ENCODE results near the gene PTPRJ. TPM values are rescaled to one million over a fixed set of nuclear protein-coding genes. Genes with fewer than 3 reads are reported as not detected.
"Not testable (repeated sequence)": the region's sequence is repeated elsewhere in the genome, so short reads cannot be mapped to it uniquely, and the experiment has no call there.

Gene PTPRJ
- total RNA-seq, 2 experiments from 2014 or later: 8.2 to 10.7 TPM

DNA sequence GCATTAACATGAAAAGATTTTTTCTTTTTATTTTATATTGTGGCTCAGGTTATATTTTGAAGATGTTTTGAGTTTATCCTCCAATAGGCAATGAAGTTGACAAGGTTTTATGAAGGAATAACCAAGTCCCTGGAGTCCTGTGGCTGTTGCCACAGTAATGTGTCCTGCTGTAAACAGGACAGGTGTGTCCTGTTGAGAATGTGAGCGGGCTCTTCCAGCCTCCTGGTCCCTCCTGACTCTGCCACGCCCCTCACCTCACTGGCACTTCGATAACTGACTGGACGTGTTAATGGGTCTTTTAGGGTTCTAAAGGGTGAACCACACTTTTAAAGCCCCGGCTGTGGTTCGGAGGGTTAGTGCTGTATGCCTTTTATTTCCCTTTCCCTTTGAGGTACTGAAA, 188.5 kb downstream of the PTPRJ start:
- Mint-ChIP-seq H3K36me3 (ENCODE audit: low read depth) (peaks cover 9% of the 10 kb centered on the region), H3K9me3 (no peaks in the 10 kb centered on the region), H3K27me3 (ENCODE audit: low read depth) (no peaks in the 10 kb centered on the region), H3K4me1 (ENCODE audit: low read depth) (peaks cover 16% of the 10 kb centered on the region), H3K27ac (no peak overlapping the region), H3K4me3 (no peak overlapping the region)
- CTCF ChIA-PET: no interaction called here
- DNase-seq: no peak
- intact Hi-C loops (cut with micrococcal nuclease): no loop called here

DNA sequence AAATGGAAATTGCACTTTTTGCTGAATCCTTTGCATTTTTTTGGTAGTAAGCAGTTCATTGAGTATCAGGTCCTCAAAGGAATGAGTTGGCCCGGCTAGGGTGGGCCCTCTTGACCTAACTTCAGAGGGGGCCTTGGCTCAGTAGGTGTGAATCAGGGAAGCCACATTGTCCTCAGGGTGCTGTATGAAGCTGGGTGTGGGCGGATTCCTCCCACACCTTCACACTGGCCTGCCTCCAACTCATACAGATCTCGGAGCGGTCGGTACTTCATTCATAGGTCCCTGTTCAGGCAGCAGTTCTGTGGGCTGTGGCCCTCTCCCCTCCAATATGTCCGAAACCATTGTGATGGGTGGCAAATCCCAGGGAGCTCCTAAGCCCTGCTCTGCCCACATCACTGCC, 188.9 kb downstream of the PTPRJ start:
- intact Hi-C loops (cut with micrococcal nuclease): no loop called here
- H3K36me3 Mint-ChIP-seq (ENCODE audit: low read depth): peaks cover 6% of the 10 kb centered on the region
- CTCF ChIA-PET: no interaction called here
- H3K27ac Mint-ChIP-seq: no peak overlapping the region
- H3K9me3 Mint-ChIP-seq: no peaks in the 10 kb centered on the region
- peaks cover 16% of the 10 kb centered on the region for H3K4me1 Mint-ChIP-seq (ENCODE audit: low read depth)
- H3K27me3 Mint-ChIP-seq (ENCODE audit: low read depth): no peaks in the 10 kb centered on the region
- no peak for DNase-seq
- H3K4me3 Mint-ChIP-seq: no peak overlapping the region

- Mint-ChIP-seq H3K36me3 (ENCODE audit: low read depth) (peaks cover 6% of the 10 kb centered on the region), H3K9me3 (no peaks in the 10 kb centered on the region), H3K27ac (no peak overlapping the region), H3K4me3 (no peak overlapping the region), H3K27me3 (ENCODE audit: low read depth) (no peaks in the 10 kb centered on the region), H3K4me1 (ENCODE audit: low read depth) (peaks cover 16% of the 10 kb centered on the region)
- intact Hi-C loops (cut with micrococcal nuclease): loop anchor here (5.0 kb wide), 1 partner anchor 1358 kb away; no protein-coding TSS in a partner anchor
- CTCF ChIA-PET: interaction anchor here (0.8 kb wide), 1 partner anchor 24 kb away, joined by 3 read pairs; no protein-coding TSS in a partner anchor
- DNase-seq: no peak
Measured at GRCh38 chr11:48169717-48170116, 189.4 kb downstream of the PTPRJ start.

- H3K9me3 Mint-ChIP-seq: no peaks in the 10 kb centered on the region
- CTCF ChIA-PET: interaction anchor here (0.8 to 1.2 kb wide), 3 partner anchors 23 to 236 kb away, joined by 3 read pairs; no protein-coding TSS in a partner anchor
- no peak overlapping the region for H3K27ac Mint-ChIP-seq
- no peak overlapping the region for H3K4me3 Mint-ChIP-seq
- peaks cover 3% of the 10 kb centered on the region for H3K36me3 Mint-ChIP-seq (ENCODE audit: low read depth)
- peaks cover 18% of the 10 kb centered on the region for H3K4me1 Mint-ChIP-seq (ENCODE audit: low read depth)
- H3K27me3 Mint-ChIP-seq (ENCODE audit: low read depth): no peaks in the 10 kb centered on the region
- no peak for DNase-seq
- intact Hi-C loops (cut with micrococcal nuclease): loop anchor here (5.0 kb wide), 1 partner anchor 1357 kb away; no protein-coding TSS in a partner anchor
Measured at GRCh38 chr11:48170241-48171233, 190.2 kb downstream of the PTPRJ start.

GRCh38 chr11:48172818-48173609, 192.7 kb downstream of the PTPRJ start:
- Mint-ChIP-seq H3K4me1 (ENCODE audit: low read depth) (peaks cover 18% of the 10 kb centered on the region), H3K27me3 (ENCODE audit: low read depth) (no peaks in the 10 kb centered on the region), H3K4me3 (no peak overlapping the region), H3K27ac (no peak overlapping the region), H3K9me3 (no peaks in the 10 kb centered on the region), H3K36me3 (ENCODE audit: low read depth) (no peaks in the 10 kb centered on the region)
- intact Hi-C loops (cut with micrococcal nuclease): loop anchor here (2.0 to 5.0 kb wide), 2 partner anchors 134 to 1354 kb away; partner anchors contain the start of gene OR4S1
- CTCF ChIA-PET: interaction anchor here (0.6 to 2.1 kb wide), 10 partner anchors 10 to 1055 kb away, joined by 3 to 13 read pairs (median 4); partner anchors contain the start of gene OR4S1
- DNase-seq: peak; percentile 81

DNA sequence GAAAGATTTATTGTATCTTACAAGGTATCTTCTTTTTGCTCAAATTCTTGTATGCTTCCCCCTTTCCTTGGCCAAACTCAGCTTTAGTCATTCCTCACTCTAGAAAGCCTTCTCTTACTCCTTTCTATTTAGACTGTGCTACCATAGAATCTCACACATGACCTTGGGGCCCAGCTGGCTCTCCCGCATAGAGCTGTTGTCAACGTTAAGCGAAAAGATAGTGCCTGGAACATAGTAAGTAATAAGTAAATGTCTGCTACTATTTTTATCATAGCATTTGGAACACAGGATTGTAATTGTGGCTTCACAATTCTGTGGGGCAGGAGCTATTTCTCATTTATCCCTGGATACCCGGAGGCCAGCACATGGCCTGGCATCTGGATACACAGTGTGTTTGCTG, 197.3 kb downstream of the PTPRJ start:
- H3K9me3 Mint-ChIP-seq: no peaks in the 10 kb centered on the region
- intact Hi-C loops (cut with micrococcal nuclease): no loop called here
- H3K36me3 Mint-ChIP-seq (ENCODE audit: low read depth): no peaks in the 10 kb centered on the region
- no peak overlapping the region for H3K27ac Mint-ChIP-seq
- no peak overlapping the region for H3K4me3 Mint-ChIP-seq
- H3K4me1 Mint-ChIP-seq (ENCODE audit: low read depth): peaks cover 5% of the 10 kb centered on the region
- DNase-seq: no peak
- H3K27me3 Mint-ChIP-seq (ENCODE audit: low read depth): no peaks in the 10 kb centered on the region
- CTCF ChIA-PET: interaction anchor here (1.0 kb wide), 1 partner anchor 130 kb away, joined by 3 read pairs; no protein-coding TSS in a partner anchor

DNA sequence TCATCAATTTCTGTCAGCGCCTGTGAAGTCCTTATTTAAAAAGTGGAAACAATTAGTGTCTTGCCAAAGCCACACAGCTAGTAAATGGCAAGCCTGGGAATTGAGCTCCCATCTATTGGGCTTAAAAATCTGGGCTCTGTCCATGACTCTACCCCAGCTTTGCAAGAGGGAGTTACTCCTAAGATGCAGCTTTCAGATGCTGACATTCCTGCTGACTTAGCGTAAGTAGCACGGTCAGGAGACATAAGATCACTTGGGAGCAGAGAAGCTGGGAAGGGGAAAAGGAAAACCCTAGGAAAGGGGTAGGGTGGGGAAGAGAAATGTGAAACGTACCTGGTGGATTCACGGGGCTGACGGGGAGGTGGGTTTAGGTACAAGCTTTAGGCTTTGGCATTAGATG, 200.3 kb downstream of the PTPRJ start:
- CTCF ChIA-PET: interaction anchor here (0.7 kb wide), 1 partner anchor 203 kb away, joined by 3 read pairs; no protein-coding TSS in a partner anchor
- intact Hi-C loops (cut with micrococcal nuclease): no loop called here
- Mint-ChIP-seq H3K27ac (no peak overlapping the region), H3K27me3 (ENCODE audit: low read depth) (no peaks in the 10 kb centered on the region), H3K4me1 (ENCODE audit: low read depth) (no peaks in the 10 kb centered on the region), H3K36me3 (ENCODE audit: low read depth) (no peaks in the 10 kb centered on the region), H3K9me3 (no peaks in the 10 kb centered on the region), H3K4me3 (no peak overlapping the region)
- DNase-seq: no peak

DNA sequence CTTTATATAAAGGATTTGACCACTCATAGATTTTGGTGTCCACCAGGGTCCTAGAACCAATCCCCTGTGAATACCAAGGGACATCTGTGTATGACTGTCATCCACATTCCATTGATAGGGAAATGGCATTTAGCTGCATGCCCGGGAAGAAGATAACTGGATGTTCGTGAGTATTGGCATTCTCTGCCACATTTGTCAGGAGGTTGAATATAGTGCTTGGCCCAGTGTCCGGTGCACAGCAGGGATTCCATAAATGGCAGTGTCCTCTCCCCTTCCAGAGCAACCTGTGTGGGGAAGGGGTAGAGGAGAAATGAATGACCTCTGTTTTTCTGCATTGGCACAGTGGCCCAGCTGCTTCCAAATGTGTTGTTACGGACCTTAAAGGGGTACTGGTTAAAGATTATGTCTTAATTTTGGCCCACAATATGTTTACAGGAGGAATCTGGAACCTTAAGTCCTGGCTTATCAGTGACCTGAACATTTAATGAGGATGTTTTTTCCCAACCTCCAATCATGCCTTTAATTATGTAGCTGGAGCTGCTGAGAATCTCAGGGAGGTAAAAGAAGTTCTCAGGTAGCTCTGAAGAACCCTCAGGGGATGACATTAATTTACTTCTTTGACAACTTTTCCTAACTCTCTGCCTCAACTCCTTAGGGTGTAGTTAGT, 202.6 kb downstream of the PTPRJ start:
- Mint-ChIP-seq H3K4me1 (ENCODE audit: low read depth) (no peaks in the 10 kb centered on the region), H3K27me3 (ENCODE audit: low read depth) (no peaks in the 10 kb centered on the region), H3K27ac (no peak overlapping the region), H3K9me3 (no peaks in the 10 kb centered on the region), H3K4me3 (no peak overlapping the region), H3K36me3 (ENCODE audit: low read depth) (no peaks in the 10 kb centered on the region)
- intact Hi-C loops (cut with micrococcal nuclease): no loop called here
- no peak for DNase-seq
- CTCF ChIA-PET: interaction anchor here (0.9 to 1.7 kb wide), 2 partner anchors 11 to 38 kb away, joined by 3 to 5 read pairs; no protein-coding TSS in a partner anchor

- CTCF ChIA-PET: interaction anchor here (1.7 kb wide), 1 partner anchor 12 kb away, joined by 5 read pairs; no protein-coding TSS in a partner anchor
- intact Hi-C loops (cut with micrococcal nuclease): no loop called here
- H3K27ac Mint-ChIP-seq: no peak overlapping the region
- no peak for DNase-seq
- H3K36me3 Mint-ChIP-seq (ENCODE audit: low read depth): no peaks in the 10 kb centered on the region
- no peaks in the 10 kb centered on the region for H3K4me1 Mint-ChIP-seq (ENCODE audit: low read depth)
- no peaks in the 10 kb centered on the region for H3K27me3 Mint-ChIP-seq (ENCODE audit: low read depth)
- H3K9me3 Mint-ChIP-seq: no peaks in the 10 kb centered on the region
- no peak overlapping the region for H3K4me3 Mint-ChIP-seq
Measured at GRCh38 chr11:48184452-48184851, 204.1 kb downstream of the PTPRJ start.

GRCh38 chr11:48190906-48191654, 210.7 kb downstream of the PTPRJ start:
- Mint-ChIP-seq H3K4me3 (peak overlapping the region; percentile 28), H3K9me3 (peaks cover 10% of the 10 kb centered on the region), H3K4me1 (ENCODE audit: low read depth) (peaks cover 17% of the 10 kb centered on the region)
- DNase-seq: peak; percentile 30
- H3K27ac Mint-ChIP-seq; H3K36me3 Mint-ChIP-seq (ENCODE audit: low read depth); CTCF ChIA-PET; intact Hi-C loops (cut with micrococcal nuclease); H3K27me3 Mint-ChIP-seq (ENCODE audit: low read depth): not testable (repeated sequence)

GRCh38 chr11:48193876-48194275, 213.5 kb downstream of the PTPRJ start:
- no peaks in the 10 kb centered on the region for H3K36me3 Mint-ChIP-seq (ENCODE audit: low read depth)
- H3K4me3 Mint-ChIP-seq: no peak overlapping the region
- H3K27me3 Mint-ChIP-seq (ENCODE audit: low read depth): no peaks in the 10 kb centered on the region
- intact Hi-C loops (cut with micrococcal nuclease): no loop called here
- no peak overlapping the region for H3K27ac Mint-ChIP-seq
- DNase-seq: no peak
- peaks cover 20% of the 10 kb centered on the region for H3K9me3 Mint-ChIP-seq
- CTCF ChIA-PET: no interaction called here
- H3K4me1 Mint-ChIP-seq (ENCODE audit: low read depth): peaks cover 17% of the 10 kb centered on the region

Measured in activated naive CD4-positive, alpha-beta T cell treated with anti-CD3 and anti-CD28 coated beads for 36 hours (primary cell).